Stimulated activated CD4-positive, alpha-beta T cell treated with anti-CD3 and anti-CD28 coated beads, Interleukin-12 subunit alpha, Interleukin-12 subunit beta, amount 100 ng/mL, for 24 hours (primary cell): ENCODE measurements around the gene FBXO28.
"Not testable (repeated sequence)": the region's sequence is repeated elsewhere in the genome, so short reads cannot be mapped to it uniquely, and the experiment has no call there.

Source experiments
- DNase-seq, 2 experiments: peaks; one replicate each; pipeline ENCODE4 v3.0.0-alpha.2; 2020; ENCODE audit warnings: low read depth in 2 of 2

FBXO28 gene

GRCh38 chr1:224113918-224114786 lies at the start of gene FBXO28:
Gene FBXO28, plus strand, starts transcription at chr1:224114111. Its CDS starts 19 bp downstream, at chr1:224114130.
- DNase-seq, result peak; percentile 92 to 95

- no peak for DNase-seq
These were observed 49.8 kb upstream of the FBXO28 start for GRCh38 chr1:224064150-224064549.

GRCh38 chr1:224065455-224065854 lies 48.5 kb upstream of the FBXO28 start:
- no peak for DNase-seq

GRCh38 chr1:224067207-224067606 lies 46.7 kb upstream of the FBXO28 start:
- no peak for DNase-seq

GRCh38 chr1:224067621-224068457 lies 46.1 kb upstream of the FBXO28 start:
- no peak for DNase-seq

- DNase-seq, result no peak
These were observed 45.3 kb upstream of the FBXO28 start for GRCh38 chr1:224068458-224069072.

- no peak for DNase-seq
These were observed 44.8 kb upstream of the FBXO28 start for GRCh38 chr1:224069138-224069537.

GRCh38 chr1:224070521-224070920 lies 43.4 kb upstream of the FBXO28 start:
- DNase-seq, result no peak

- DNase-seq, result no peak
These were observed 37.5 kb upstream of the FBXO28 start for GRCh38 chr1:224076407-224076806.

- DNase-seq, result not testable (repeated sequence)
These were observed 34.3 kb upstream of the FBXO28 start for GRCh38 chr1:224079644-224080043.

GRCh38 chr1:224080115-224080774 lies 33.7 kb upstream of the FBXO28 start:
- no peak for DNase-seq

GRCh38 chr1:224081604-224082003 lies 32.3 kb upstream of the FBXO28 start:
- no peak for DNase-seq

GRCh38 chr1:224082146-224082545 lies 31.8 kb upstream of the FBXO28 start:
- no peak for DNase-seq

- DNase-seq, result no peak
These were observed 29.0 kb upstream of the FBXO28 start for GRCh38 chr1:224084867-224085266.

GRCh38 chr1:224085421-224086108 lies 28.3 kb upstream of the FBXO28 start:
- no peak for DNase-seq

- DNase-seq, result no peak
These were observed 26.6 kb upstream of the FBXO28 start for GRCh38 chr1:224087286-224087794.

GRCh38 chr1:224089583-224089982 lies 24.3 kb upstream of the FBXO28 start:
- DNase-seq, result no peak

- no peak for DNase-seq
These were observed 23.8 kb upstream of the FBXO28 start for GRCh38 chr1:224090116-224090515.

GRCh38 chr1:224092111-224092510 lies 21.8 kb upstream of the FBXO28 start:
- no peak for DNase-seq

- no peak for DNase-seq
These were observed 21.3 kb upstream of the FBXO28 start for GRCh38 chr1:224092601-224093000.

GRCh38 chr1:224095339-224095738 lies 18.6 kb upstream of the FBXO28 start:
- DNase-seq, result no peak
